HepG2 (cell line): Measurements from ENCODE around the gene ACP7. TPM values are rescaled to one million over a fixed set of nuclear protein-coding genes. Genes with fewer than 3 reads are reported as not detected.

Source experiments
- ATF1 ChIP-seq: IDR thresholded peaks from 2 replicates; pipeline ENCODE4 v1.6.1; 2016; ENCODE audit warnings: mild to moderate bottlenecking, control low read depth
- ATM ChIP-seq: fragments of 450-650 bp; IDR thresholded peaks from 2 replicates; pipeline ENCODE4 v1.7.1; 2017; ENCODE audit warnings: mild to moderate bottlenecking, borderline replicate concordance
- GMEB1 ChIP-seq: sonication (generic); formaldehyde crosslinking; IDR thresholded peaks from 2 replicates; pipeline ENCODE4 v1.5.1; 2020; ENCODE audit warnings: missing genetic modification reagents, mild to moderate bottlenecking, borderline replicate concordance
- ISX ChIP-seq: sonication (generic); formaldehyde crosslinking; conservative IDR thresholded peaks from 2 replicates; pipeline ENCODE4 v1.5.0; 2020; ENCODE audit warnings: missing genetic modification reagents
- MAX ChIP-seq: IDR thresholded peaks from 2 replicates; pipeline ENCODE4 v1.6.1; 2012; ENCODE audit warnings: inconsistent platforms
- MYC ChIP-seq: sonication (generic); formaldehyde crosslinking; IDR thresholded peaks from 2 replicates; pipeline ENCODE4 v1.9.0; 2021; ENCODE audit warnings: missing genetic modification reagents, borderline replicate concordance
- NFIB ChIP-seq: sonication (generic); formaldehyde crosslinking; IDR thresholded peaks from 2 replicates; pipeline ENCODE4 v1.9.0; 2021; ENCODE audit warnings: missing genetic modification reagents, mild to moderate bottlenecking, borderline replicate concordance
- NFYB ChIP-seq: sonication (generic); formaldehyde crosslinking; IDR thresholded peaks from 2 replicates; pipeline ENCODE4 v1.4.0; 2020; ENCODE audit warnings: missing genetic modification reagents
- RFX3 ChIP-seq: IDR thresholded peaks from 2 replicates; pipeline ENCODE4 v1.6.1; 2016; ENCODE audit warnings: missing biosample characterization, missing genetic modification reagents
- SP140L ChIP-seq: sonication (generic); formaldehyde crosslinking; IDR thresholded peaks from 2 replicates; pipeline ENCODE4 v1.4.0; 2020; ENCODE audit warnings: missing genetic modification reagents, borderline replicate concordance
- SRSF9 ChIP-seq: fragments of 200-400 bp; formaldehyde crosslinking; IDR thresholded peaks from 2 replicates; pipeline ENCODE4 v1.6.1; 2018; ENCODE audit warnings: borderline replicate concordance, mild to moderate bottlenecking, low read depth, low read length; ENCODE audit not compliant: insufficient read depth, poor library complexity, severe bottlenecking
- ZMYM2 ChIP-seq: sonication (generic); formaldehyde crosslinking; IDR thresholded peaks from 2 replicates; pipeline ENCODE4 v1.8.0; 2022; ENCODE audit warnings: mild to moderate bottlenecking, missing genetic modification reagents
- ZNF33A ChIP-seq: sonication (generic); formaldehyde crosslinking; IDR thresholded peaks from 2 replicates; pipeline ENCODE4 v1.5.1; 2020; ENCODE audit warnings: missing genetic modification reagents, mild to moderate bottlenecking, moderate library complexity, borderline replicate concordance
- ZNF430 ChIP-seq: sonication (generic); formaldehyde crosslinking; IDR thresholded peaks from 2 replicates; pipeline ENCODE4 v1.9.0; 2021; ENCODE audit warnings: mild to moderate bottlenecking, missing genetic modification reagents
- ZNF574 ChIP-seq: sonication (generic); formaldehyde crosslinking; IDR thresholded peaks from 2 replicates; pipeline ENCODE4 v1.4.0; 2020; ENCODE audit warnings: missing genetic modification reagents
- ZNF652 ChIP-seq: IDR thresholded peaks from 2 replicates; pipeline ENCODE4 v1.6.1; 2016; ENCODE audit warnings: low read depth, borderline replicate concordance
- ZNF772 ChIP-seq: sonication (generic); formaldehyde crosslinking; IDR thresholded peaks from 2 replicates; pipeline ENCODE4 v1.5.0; 2020; ENCODE audit warnings: mild to moderate bottlenecking, missing genetic modification reagents
- polyA plus RNA-seq, 8 experiments: library from polyadenylated mRNA; depleted of rRNA in 3 of 8; stranded (reverse) in 7 of 8; unstranded in 1 of 8; fragments of >200 nt; fragmentation: Illumina TruSeq in 4 of 8; extraction: Trizol in 4 of 8; gene quantifications; 2 replicates each; pipeline versions ENCODE4 v1.2.1 to v1.2.3, GENCODE V29; 2011 to 2016; ENCODE audit warnings: low read depth in 4 of 8, missing spikeins in 1 of 8, mixed read lengths in 1 of 8; ENCODE audit not compliant: insufficient read depth in 1 of 8
- total RNA-seq, 5 experiments: library from RNA; depleted of rRNA; stranded (reverse); fragments of >200 nt; fragmentation: Illumina TruSeq; extraction: Trizol; gene quantifications; 2 replicates each; pipeline ENCODE4 v1.2.3, GENCODE V29; 2016; ENCODE audit warnings: low read depth in 1 of 5
- TF ChIP-seq, protein P1 (sequence below): sonication (generic); formaldehyde crosslinking; IDR thresholded peaks from 2 replicates; pipeline ENCODE4 v1.4.0; 2020; ENCODE audit warnings: missing genetic modification reagents
- TF ChIP-seq, protein P2 (sequence below): sonication (generic); formaldehyde crosslinking; IDR thresholded peaks from 2 replicates; pipeline ENCODE4 v1.5.1; 2020; ENCODE audit warnings: mild to moderate bottlenecking, moderate library complexity, missing genetic modification reagents

The ACP7 gene
- total and polyA plus RNA-seq, 2 of the 13 experiments (the other 11 are each of a cell fraction or from before 2014, with no cell fraction given): not detected

- TF ChIP-seq ZNF574 (CRISPR knock-in tag) (no peak), MAX (peak; percentile 57), ZNF772 (no peak), NFIB (no peak), ZNF430 (no peak), MYC (CRISPR knock-in tag) (no peak), ATM (no peak), ISX (CRISPR knock-in tag) (no peak), SP140L (CRISPR knock-in tag) (no peak), ATF1 (no peak), ZNF652 (CRISPR knock-in tag) (peak; percentile 71), ZMYM2 (CRISPR knock-in tag) (peak; percentile 95), GMEB1 (CRISPR knock-in tag) (no peak), RFX3 (no peak), SRSF9 (no peak), ZNF33A (CRISPR knock-in tag) (no peak), NFYB (CRISPR knock-in tag) (no peak)
- TF ChIP-seq, protein P1, sequence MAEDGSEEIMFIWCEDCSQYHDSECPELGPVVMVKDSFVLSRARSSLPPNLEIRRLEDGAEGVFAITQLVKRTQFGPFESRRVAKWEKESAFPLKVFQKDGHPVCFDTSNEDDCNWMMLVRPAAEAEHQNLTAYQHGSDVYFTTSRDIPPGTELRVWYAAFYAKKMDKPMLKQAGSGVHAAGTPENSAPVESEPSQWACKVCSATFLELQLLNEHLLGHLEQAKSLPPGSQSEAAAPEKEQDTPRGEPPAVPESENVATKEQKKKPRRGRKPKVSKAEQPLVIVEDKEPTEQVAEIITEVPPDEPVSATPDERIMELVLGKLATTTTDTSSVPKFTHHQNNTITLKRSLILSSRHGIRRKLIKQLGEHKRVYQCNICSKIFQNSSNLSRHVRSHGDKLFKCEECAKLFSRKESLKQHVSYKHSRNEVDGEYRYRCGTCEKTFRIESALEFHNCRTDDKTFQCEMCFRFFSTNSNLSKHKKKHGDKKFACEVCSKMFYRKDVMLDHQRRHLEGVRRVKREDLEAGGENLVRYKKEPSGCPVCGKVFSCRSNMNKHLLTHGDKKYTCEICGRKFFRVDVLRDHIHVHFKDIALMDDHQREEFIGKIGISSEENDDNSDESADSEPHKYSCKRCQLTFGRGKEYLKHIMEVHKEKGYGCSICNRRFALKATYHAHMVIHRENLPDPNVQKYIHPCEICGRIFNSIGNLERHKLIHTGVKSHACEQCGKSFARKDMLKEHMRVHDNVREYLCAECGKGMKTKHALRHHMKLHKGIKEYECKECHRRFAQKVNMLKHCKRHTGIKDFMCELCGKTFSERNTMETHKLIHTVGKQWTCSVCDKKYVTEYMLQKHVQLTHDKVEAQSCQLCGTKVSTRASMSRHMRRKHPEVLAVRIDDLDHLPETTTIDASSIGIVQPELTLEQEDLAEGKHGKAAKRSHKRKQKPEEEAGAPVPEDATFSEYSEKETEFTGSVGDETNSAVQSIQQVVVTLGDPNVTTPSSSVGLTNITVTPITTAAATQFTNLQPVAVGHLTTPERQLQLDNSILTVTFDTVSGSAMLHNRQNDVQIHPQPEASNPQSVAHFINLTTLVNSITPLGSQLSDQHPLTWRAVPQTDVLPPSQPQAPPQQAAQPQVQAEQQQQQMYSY (CRISPR knock-in tag): no peak
- TF ChIP-seq, protein P2, sequence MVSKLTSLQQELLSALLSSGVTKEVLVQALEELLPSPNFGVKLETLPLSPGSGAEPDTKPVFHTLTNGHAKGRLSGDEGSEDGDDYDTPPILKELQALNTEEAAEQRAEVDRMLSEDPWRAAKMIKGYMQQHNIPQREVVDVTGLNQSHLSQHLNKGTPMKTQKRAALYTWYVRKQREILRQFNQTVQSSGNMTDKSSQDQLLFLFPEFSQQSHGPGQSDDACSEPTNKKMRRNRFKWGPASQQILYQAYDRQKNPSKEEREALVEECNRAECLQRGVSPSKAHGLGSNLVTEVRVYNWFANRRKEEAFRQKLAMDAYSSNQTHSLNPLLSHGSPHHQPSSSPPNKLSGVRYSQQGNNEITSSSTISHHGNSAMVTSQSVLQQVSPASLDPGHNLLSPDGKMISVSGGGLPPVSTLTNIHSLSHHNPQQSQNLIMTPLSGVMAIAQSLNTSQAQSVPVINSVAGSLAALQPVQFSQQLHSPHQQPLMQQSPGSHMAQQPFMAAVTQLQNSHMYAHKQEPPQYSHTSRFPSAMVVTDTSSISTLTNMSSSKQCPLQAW (CRISPR knock-in tag): peak; percentile 52; the same call in 1 of the 2 replicates
Measured at GRCh38 chr19:39126312-39127187, 42.4 kb downstream of the ACP7 start (continued).
